ENCODE results near the gene PDCD1. TPM values are rescaled to one million over a fixed set of nuclear protein-coding genes. Genes with fewer than 3 reads are reported as not detected.
A peak's percentile ranks its signal among the peaks of the same experiment; 100 is the strongest.

PDCD1 gene
- total RNA-seq, 5 donors from 2014 or later (not counting 1 experiment from before 2014, with no cell fraction given), result 1.3 to 6.8 (median 5.2) TPM

- Histone ChIP-seq H3K27me3 (replicated peaks in 1 of 2; ENCODE audit: control insufficient read depth in 2 of 2, extremely low read depth in 1 of 2, insufficient read depth in 2 of 2, low read length in 1 of 2) (peaks cover 0 to 14% of the 10 kb centered on the region in 2 experiments), H3K36me3 (ENCODE audit: control insufficient read depth in 2 of 2, extremely low read depth in 1 of 2, insufficient read depth in 1 of 2, low read length in 1 of 2) (peaks cover 0 to 5% of the 10 kb centered on the region in 2 donors), H3K9me3 (no peaks in the 10 kb centered on the region), H3K4me1 (ENCODE audit: control insufficient read depth in 1 of 2, extremely low read depth in 1 of 2, insufficient read depth in 2 of 2, low read length in 2 of 2) (peaks cover 0 to 19% of the 10 kb centered on the region in 2 experiments), H3K4me3 (ENCODE audit: control insufficient read depth in 1 of 2, extremely low read depth in 1 of 2, low read length in 1 of 2) (no peak overlapping the region), H3K27ac (ENCODE audit: low read length) (no peak overlapping the region)
- ATAC-seq (replicated peaks in 1 of 4), result no peak
- 97% methylated on average over 10 of the region's 21 CpGs for WGBS (ENCODE audit: insufficient coverage)
- peaks cover 18% of the 10 kb centered on the region for H3K36me3 Mint-ChIP-seq
- H3K9me3 Mint-ChIP-seq, result no peaks in the 10 kb centered on the region
- peak overlapping the region in 1 of 3 donors; percentile 65 for H3K4me3 Mint-ChIP-seq
- H3K4me1 Mint-ChIP-seq, result peaks cover 4 to 7% (median 6%) of the 10 kb centered on the region in 3 donors
- peak in 3 of 35 experiments; percentile 1 to 20 (median 7) for DNase-seq
- ChIA-PET POLR2A (interaction anchor here in 1 of 2 donors (0.6 kb wide), 1 partner anchor 222 kb away, joined by 3 read pairs; no protein-coding TSS in a partner anchor), CTCF (no interaction called here)
- no peaks in the 10 kb centered on the region for H3K27me3 Mint-ChIP-seq
- no peak overlapping the region for H3K27ac Mint-ChIP-seq
Observed at GRCh38 chr2:241901018-241901380, 42.3 kb upstream of the PDCD1 start.

DNA sequence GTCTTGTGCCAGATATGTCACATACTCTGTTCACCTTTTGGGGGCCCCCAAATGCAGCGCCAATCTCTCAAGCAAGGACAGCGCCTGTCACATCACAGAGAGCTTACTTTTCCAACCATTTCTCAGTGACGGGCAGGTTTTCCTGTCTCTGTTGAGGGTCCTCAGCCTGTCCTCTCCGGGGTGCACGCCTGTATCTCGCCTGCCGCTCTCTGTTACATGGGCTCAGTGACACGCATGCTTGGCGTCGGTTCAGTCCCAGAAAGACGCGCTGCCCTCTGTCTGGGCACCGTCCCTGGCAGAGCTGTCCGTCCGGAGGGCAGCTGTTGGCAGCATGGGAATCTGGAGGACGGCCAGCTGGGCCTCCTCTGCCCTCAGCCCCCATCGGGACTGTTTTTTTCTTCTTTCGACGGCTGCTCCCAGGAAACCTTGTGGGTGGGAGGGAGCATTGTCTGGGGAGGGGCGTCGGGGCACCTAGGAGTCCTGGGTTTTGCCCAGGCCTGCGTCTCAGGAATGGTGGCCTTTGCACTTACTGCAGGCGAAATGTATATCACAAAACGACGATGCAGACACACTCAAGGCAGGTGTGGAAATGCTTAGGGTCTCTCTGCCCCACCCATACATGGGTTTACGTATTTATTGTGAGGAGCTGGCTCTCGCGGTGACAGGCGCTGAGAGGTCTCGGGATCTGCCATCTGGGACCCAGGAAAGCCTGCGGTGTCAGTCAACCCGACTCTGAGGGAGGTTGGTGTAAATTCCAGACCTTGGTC lies 41.7 kb upstream of the PDCD1 start:
- Mint-ChIP-seq H3K4me3 (peak overlapping the region in 1 of 3 donors; percentile 65), H3K4me1 (peaks cover 6 to 9% (median 7%) of the 10 kb centered on the region in 3 donors), H3K27me3 (no peaks in the 10 kb centered on the region), H3K9me3 (no peaks in the 10 kb centered on the region), H3K36me3 (peaks cover 15% of the 10 kb centered on the region), H3K27ac (no peak overlapping the region)
- peaks cover 0 to 23% of the 10 kb centered on the region in 2 experiments for H3K4me1 ChIP-seq (ENCODE audit: control insufficient read depth in 1 of 2, extremely low read depth in 1 of 2, insufficient read depth in 2 of 2, low read length in 2 of 2)
- peaks cover 0 to 5% of the 10 kb centered on the region in 2 donors for H3K36me3 ChIP-seq (ENCODE audit: control insufficient read depth in 2 of 2, extremely low read depth in 1 of 2, insufficient read depth in 1 of 2, low read length in 1 of 2)
- H3K27me3 ChIP-seq (replicated peaks in 1 of 2; ENCODE audit: control insufficient read depth in 2 of 2, extremely low read depth in 1 of 2, insufficient read depth in 2 of 2, low read length in 1 of 2), result peaks cover 0 to 14% of the 10 kb centered on the region in 2 experiments
- ATAC-seq (replicated peaks in 1 of 4) (no peak), DNase-seq (peak in 1 of 35 experiments; percentile 19)
- POLR2A ChIA-PET, result no interaction called here
- CTCF ChIA-PET, result no interaction called here
- H3K9me3 ChIP-seq, result no peaks in the 10 kb centered on the region
- H3K4me3 ChIP-seq (ENCODE audit: control insufficient read depth in 1 of 2, extremely low read depth in 1 of 2, low read length in 1 of 2), result no peak overlapping the region
- H3K27ac ChIP-seq (ENCODE audit: low read length), result no peak overlapping the region
- WGBS (ENCODE audit: insufficient coverage), result 95% methylated on average over 29 of the region's 32 CpGs

- no peak for ATAC-seq (replicated peaks in 1 of 4)
- Mint-ChIP-seq H3K36me3 (peaks cover 15% of the 10 kb centered on the region), H3K4me1 (peaks cover 7 to 10% (median 8%) of the 10 kb centered on the region in 3 donors), H3K27me3 (no peaks in the 10 kb centered on the region), H3K9me3 (no peaks in the 10 kb centered on the region), H3K4me3 (no peak overlapping the region), H3K27ac (no peak overlapping the region)
- peaks cover 0 to 14% of the 10 kb centered on the region in 2 experiments for H3K27me3 ChIP-seq (replicated peaks in 1 of 2; ENCODE audit: control insufficient read depth in 2 of 2, extremely low read depth in 1 of 2, insufficient read depth in 2 of 2, low read length in 1 of 2)
- no peak overlapping the region for H3K27ac ChIP-seq (ENCODE audit: low read length)
- no peak overlapping the region for H3K4me3 ChIP-seq (ENCODE audit: control insufficient read depth in 1 of 2, extremely low read depth in 1 of 2, low read length in 1 of 2)
- DNase-seq, result peak in 2 of 35 experiments; percentile 7 to 22
- H3K4me1 ChIP-seq (ENCODE audit: control insufficient read depth in 1 of 2, extremely low read depth in 1 of 2, insufficient read depth in 2 of 2, low read length in 2 of 2), result peaks cover 0 to 23% of the 10 kb centered on the region in 2 experiments
- peaks cover 0 to 5% of the 10 kb centered on the region in 2 donors for H3K36me3 ChIP-seq (ENCODE audit: control insufficient read depth in 2 of 2, extremely low read depth in 1 of 2, insufficient read depth in 1 of 2, low read length in 1 of 2)
- WGBS (ENCODE audit: insufficient coverage), result 97% methylated on average over 19 of the region's 30 CpGs
- ChIA-PET POLR2A (interaction anchor here in 1 of 2 donors (0.6 kb wide), 1 partner anchor 209 kb away, joined by 3 read pairs; no protein-coding TSS in a partner anchor), CTCF (no interaction called here)
- no peaks in the 10 kb centered on the region for H3K9me3 ChIP-seq
Observed at GRCh38 chr2:241898463-241899270, 40.0 kb upstream of the PDCD1 start.

DNA sequence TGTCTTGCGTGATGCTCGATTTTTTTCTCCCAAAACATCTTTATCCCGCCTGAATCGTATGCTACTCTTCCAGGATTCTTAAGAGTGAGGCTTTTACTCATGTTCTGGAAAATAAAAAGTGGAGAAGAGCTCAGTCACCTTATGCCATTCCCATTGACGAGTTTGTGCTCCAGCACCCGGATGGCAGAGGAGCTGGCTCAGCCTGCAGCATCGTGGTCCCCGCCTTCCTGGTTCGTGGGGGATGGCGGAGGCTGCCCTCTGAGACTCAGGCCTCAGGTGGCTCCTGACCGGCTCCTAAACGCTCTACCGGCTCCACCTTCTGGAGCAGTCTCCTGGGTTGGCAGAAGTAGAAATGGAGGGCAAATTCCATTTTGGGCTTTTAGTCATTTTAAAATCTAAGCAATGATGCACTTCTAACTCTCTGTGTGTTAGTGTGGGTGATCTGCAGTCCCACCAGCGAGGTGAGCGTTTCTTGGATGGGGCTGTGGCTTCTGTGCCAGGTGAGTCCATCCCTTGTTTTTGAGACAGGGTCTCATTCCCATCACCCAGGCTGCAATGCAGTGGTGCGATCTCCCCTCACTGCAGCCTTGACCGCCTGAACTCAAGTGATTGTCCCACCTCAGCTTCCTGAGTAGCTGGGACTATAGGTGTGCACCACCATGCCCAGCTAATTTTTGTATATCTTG lies 38.7 kb upstream of the PDCD1 start:
- peaks cover 15% of the 10 kb centered on the region for H3K36me3 Mint-ChIP-seq
- ChIA-PET CTCF (no interaction called here), POLR2A (interaction anchor here in 1 of 2 donors (0.7 kb wide), 1 partner anchor 251 kb away, joined by 3 read pairs; no protein-coding TSS in a partner anchor)
- no peaks in the 10 kb centered on the region for H3K27me3 Mint-ChIP-seq
- Histone ChIP-seq H3K9me3 (no peaks in the 10 kb centered on the region), H3K36me3 (ENCODE audit: control insufficient read depth in 2 of 2, extremely low read depth in 1 of 2, insufficient read depth in 1 of 2, low read length in 1 of 2) (peaks cover 0 to under 1% of the 10 kb centered on the region in 2 donors), H3K27ac (ENCODE audit: low read length) (no peak overlapping the region), H3K27me3 (replicated peaks in 1 of 2; ENCODE audit: control insufficient read depth in 2 of 2, extremely low read depth in 1 of 2, insufficient read depth in 2 of 2, low read length in 1 of 2) (peaks cover 0 to 10% of the 10 kb centered on the region in 2 experiments), H3K4me1 (ENCODE audit: control insufficient read depth in 1 of 2, extremely low read depth in 1 of 2, insufficient read depth in 2 of 2, low read length in 2 of 2) (peaks cover 0 to 19% of the 10 kb centered on the region in 2 experiments), H3K4me3 (ENCODE audit: control insufficient read depth in 1 of 2, extremely low read depth in 1 of 2, low read length in 1 of 2) (no peak overlapping the region)
- H3K27ac Mint-ChIP-seq, result peak overlapping the region in 1 of 2 donors; percentile 1
- DNase-seq (peak in 1 of 35 experiments; percentile 23), ATAC-seq (replicated peaks in 1 of 4) (no peak)
- no peaks in the 10 kb centered on the region for H3K9me3 Mint-ChIP-seq
- 93% methylated on average over 6 of the region's 17 CpGs for WGBS (ENCODE audit: insufficient coverage)
- peaks cover 7 to 12% (median 8%) of the 10 kb centered on the region in 3 donors for H3K4me1 Mint-ChIP-seq
- no peak overlapping the region for H3K4me3 Mint-ChIP-seq

DNA sequence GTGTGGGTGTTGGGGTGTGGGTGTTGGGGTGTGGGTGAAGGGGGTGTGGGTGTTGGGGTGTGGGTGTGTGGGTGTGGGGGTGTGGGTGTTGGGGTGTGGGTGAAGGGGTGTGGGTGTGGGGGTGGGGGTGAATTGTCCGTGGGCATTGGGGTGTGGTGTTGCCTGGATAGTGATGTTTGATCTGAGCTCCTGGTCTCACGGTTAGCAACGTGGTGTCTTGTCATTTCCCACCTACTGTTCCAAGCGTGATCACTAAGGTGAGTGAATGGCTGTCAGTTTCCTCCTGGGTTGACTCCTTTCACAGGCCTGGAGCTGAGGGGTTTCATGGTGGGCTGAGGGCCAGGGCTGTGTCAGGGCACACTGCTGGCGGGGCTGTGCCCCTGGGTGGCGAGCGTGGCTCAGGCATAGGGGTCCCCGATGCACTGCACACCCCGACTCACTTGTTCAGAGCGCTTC lies 38.1 kb upstream of the PDCD1 start:
- no peaks in the 10 kb centered on the region for H3K27me3 Mint-ChIP-seq
- WGBS (ENCODE audit: insufficient coverage), result 94% methylated on average over 4 of the region's 10 CpGs
- H3K9me3 ChIP-seq, result no peaks in the 10 kb centered on the region
- peaks cover 0 to 14% of the 10 kb centered on the region in 2 experiments for H3K4me1 ChIP-seq (ENCODE audit: control insufficient read depth in 1 of 2, extremely low read depth in 1 of 2, insufficient read depth in 2 of 2, low read length in 2 of 2)
- H3K9me3 Mint-ChIP-seq, result no peaks in the 10 kb centered on the region
- ChIA-PET POLR2A (interaction anchor here in 1 of 2 donors (0.7 kb wide), 1 partner anchor 251 kb away, joined by 3 read pairs; no protein-coding TSS in a partner anchor), CTCF (no interaction called here)
- H3K4me3 ChIP-seq (ENCODE audit: control insufficient read depth in 1 of 2, extremely low read depth in 1 of 2, low read length in 1 of 2), result no peak overlapping the region
- H3K27ac ChIP-seq (ENCODE audit: low read length), result no peak overlapping the region
- H3K4me3 Mint-ChIP-seq, result no peak overlapping the region
- no peak for ATAC-seq (replicated peaks in 1 of 4)
- DNase-seq, result peak in 2 of 35 experiments; percentile 7 to 12
- peaks cover 6 to 13% (median 8%) of the 10 kb centered on the region in 3 donors for H3K4me1 Mint-ChIP-seq
- peaks cover 0 to 6% of the 10 kb centered on the region in 2 experiments for H3K27me3 ChIP-seq (replicated peaks in 1 of 2; ENCODE audit: control insufficient read depth in 2 of 2, extremely low read depth in 1 of 2, insufficient read depth in 2 of 2, low read length in 1 of 2)
- peaks cover 13% of the 10 kb centered on the region for H3K36me3 Mint-ChIP-seq
- no peaks in the 10 kb centered on the region for H3K36me3 ChIP-seq (ENCODE audit: control insufficient read depth in 2 of 2, extremely low read depth in 1 of 2, insufficient read depth in 1 of 2, low read length in 1 of 2)
- no peak overlapping the region for H3K27ac Mint-ChIP-seq
